Stomach smooth muscle (tissue), 2 donors: ENCODE results near the gene PDLIM5.

Source experiments
- H3K27ac ChIP-seq: one replicate; pipeline ENCODE4 v1.7.0; 2013; ENCODE audit warnings: mild to moderate bottlenecking, low read length, inconsistent platforms
- H3K27me3 ChIP-seq, 2 donors: one replicate each; pipeline ENCODE4 v1.7.0; 2013; ENCODE audit warnings: low read length in 2 of 2; ENCODE audit not compliant: insufficient read depth in 2 of 2, control insufficient read depth in 1 of 2
- H3K36me3 ChIP-seq, 2 donors: one replicate each; pipeline ENCODE4 v1.7.0; 2013; ENCODE audit warnings: low read length in 2 of 2; ENCODE audit not compliant: control insufficient read depth in 2 of 2, insufficient read depth in 2 of 2
- H3K4me1 ChIP-seq: one replicate; pipeline ENCODE4 v1.7.0; 2013; ENCODE audit warnings: low read length; ENCODE audit not compliant: control insufficient read depth, insufficient read depth
- H3K4me3 ChIP-seq, 2 donors: one replicate each; pipeline ENCODE4 v1.7.0; 2013; ENCODE audit warnings: low read length in 2 of 2
- H3K9ac ChIP-seq, 2 donors: one replicate each; pipeline ENCODE4 v1.7.0; 2013; ENCODE audit warnings: low read length in 2 of 2, mild to moderate bottlenecking in 1 of 2
- H3K9me3 ChIP-seq, 2 donors: one replicate each; pipeline ENCODE4 v1.7.0; 2013; ENCODE audit warnings: low read length in 2 of 2; ENCODE audit not compliant: control insufficient read depth in 2 of 2
- donor health status: healthy.
- donor health status: Pancreatic carcinoma.

PDLIM5 gene

DNA sequence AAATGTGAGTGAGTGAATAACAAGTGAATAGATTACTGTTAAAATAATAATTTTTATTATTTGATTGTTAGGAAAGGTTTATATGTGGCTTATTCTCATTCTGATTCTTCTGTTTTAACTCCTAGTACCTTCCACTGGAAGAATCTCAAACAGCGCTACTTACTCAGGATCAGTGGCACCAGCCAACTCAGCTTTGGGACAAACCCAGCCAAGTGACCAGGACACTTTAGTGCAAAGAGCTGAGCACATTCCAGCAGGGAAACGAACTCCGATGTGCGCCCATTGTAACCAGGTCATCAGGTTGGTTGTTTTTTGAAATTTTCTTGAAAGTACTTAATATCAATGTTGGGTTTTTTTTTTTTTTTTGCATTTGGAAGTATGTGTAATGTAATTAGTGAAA is 188.4 kb downstream of the PDLIM5 start:
- Histone ChIP-seq H3K9ac (no peak overlapping the region), H3K27ac (no peak overlapping the region), H3K36me3 (peaks cover 7 to 10% of the 10 kb centered on the region in 2 donors), H3K9me3 (no peaks in the 10 kb centered on the region), H3K4me3 (no peak overlapping the region), H3K4me1 (no peaks in the 10 kb centered on the region), H3K27me3 (no peaks in the 10 kb centered on the region)

DNA sequence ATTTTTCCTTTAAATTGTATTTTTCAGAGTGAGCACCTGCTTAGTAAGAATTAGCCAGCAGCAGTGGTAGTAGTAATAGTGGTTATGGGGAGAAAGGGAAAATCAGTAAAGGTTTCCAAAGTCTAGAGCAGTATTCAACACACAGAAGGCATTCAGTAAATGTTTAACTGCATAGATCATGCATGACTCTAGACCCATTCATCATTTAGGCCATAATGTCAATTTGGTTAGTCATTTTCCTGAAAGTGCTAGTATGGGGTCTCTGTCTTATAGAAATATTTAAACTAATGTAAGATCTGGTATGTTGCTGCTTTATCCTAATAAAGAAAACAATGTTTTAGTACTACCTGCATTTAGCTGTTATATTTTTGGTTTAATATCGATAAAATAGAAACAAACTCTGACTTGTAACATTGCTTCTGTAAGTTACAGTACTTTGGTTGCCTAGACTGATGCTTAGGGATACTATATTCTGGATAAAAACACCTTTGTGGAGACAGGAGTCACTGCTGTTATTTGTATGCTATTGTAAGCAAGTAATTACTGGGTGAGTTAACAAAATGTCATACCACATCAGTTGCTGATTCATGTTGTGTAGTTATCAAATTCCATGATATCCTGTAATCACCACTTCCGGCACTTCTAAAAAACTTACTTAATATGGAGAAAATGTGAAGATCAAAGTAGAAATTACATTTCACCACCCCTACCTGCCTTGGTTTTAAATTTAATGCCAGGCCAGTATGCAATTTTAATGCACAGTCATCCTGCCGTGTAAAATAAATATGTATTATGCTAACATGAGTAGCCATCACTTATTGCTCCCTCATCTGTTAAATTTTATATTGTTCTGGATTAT is 190.2 kb downstream of the PDLIM5 start:
- Histone ChIP-seq H3K4me3 (no peak overlapping the region), H3K4me1 (no peaks in the 10 kb centered on the region), H3K27me3 (no peaks in the 10 kb centered on the region), H3K36me3 (peaks cover 7 to 15% of the 10 kb centered on the region in 2 donors), H3K27ac (no peak overlapping the region), H3K9me3 (no peaks in the 10 kb centered on the region), H3K9ac (no peak overlapping the region)

DNA sequence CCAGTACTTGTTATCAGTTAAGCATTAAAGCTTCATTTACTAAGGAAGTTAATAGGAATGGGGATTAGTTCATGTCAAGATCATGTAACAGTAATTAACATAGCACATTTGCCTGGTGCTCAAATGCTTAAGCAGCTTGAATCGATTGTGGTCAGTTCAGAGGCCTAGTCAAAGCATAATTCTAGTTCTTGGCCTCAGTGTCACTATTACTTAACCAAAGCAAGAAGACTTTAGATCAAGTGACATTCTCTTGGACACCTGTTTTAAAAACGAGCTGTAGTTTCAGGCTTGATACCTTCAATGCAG is 190.8 kb downstream of the PDLIM5 start:
- Histone ChIP-seq H3K9ac (no peak overlapping the region), H3K4me1 (no peaks in the 10 kb centered on the region), H3K36me3 (peaks cover 7 to 15% of the 10 kb centered on the region in 2 donors), H3K4me3 (no peak overlapping the region), H3K27ac (no peak overlapping the region), H3K27me3 (no peaks in the 10 kb centered on the region), H3K9me3 (no peaks in the 10 kb centered on the region)

DNA sequence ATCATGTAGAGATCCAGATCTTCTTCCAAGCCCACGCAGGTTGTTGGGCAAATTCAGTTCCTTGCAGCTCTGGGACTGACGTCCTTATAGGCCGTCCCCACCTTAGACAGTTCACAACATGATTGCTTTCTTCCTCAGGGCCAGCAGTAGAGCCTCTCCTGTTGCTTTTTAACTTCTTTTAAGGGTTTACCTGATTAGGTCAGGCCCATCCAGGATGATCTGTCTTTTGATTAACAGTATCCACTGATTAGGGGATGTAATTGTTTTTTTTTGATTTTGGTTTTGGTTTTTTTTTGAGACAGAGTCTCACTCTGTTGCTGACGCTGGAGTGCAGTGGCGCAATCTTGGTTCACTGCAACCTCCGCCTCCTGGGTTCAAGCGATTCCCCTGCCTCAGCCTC is 197.0 kb downstream of the PDLIM5 start:
- Histone ChIP-seq H3K9ac (no peak overlapping the region), H3K4me1 (peaks cover 2% of the 10 kb centered on the region), H3K27ac (no peak overlapping the region), H3K36me3 (peaks cover 2 to 9% of the 10 kb centered on the region in 2 donors), H3K4me3 (no peak overlapping the region), H3K9me3 (no peaks in the 10 kb centered on the region), H3K27me3 (no peaks in the 10 kb centered on the region)

DNA sequence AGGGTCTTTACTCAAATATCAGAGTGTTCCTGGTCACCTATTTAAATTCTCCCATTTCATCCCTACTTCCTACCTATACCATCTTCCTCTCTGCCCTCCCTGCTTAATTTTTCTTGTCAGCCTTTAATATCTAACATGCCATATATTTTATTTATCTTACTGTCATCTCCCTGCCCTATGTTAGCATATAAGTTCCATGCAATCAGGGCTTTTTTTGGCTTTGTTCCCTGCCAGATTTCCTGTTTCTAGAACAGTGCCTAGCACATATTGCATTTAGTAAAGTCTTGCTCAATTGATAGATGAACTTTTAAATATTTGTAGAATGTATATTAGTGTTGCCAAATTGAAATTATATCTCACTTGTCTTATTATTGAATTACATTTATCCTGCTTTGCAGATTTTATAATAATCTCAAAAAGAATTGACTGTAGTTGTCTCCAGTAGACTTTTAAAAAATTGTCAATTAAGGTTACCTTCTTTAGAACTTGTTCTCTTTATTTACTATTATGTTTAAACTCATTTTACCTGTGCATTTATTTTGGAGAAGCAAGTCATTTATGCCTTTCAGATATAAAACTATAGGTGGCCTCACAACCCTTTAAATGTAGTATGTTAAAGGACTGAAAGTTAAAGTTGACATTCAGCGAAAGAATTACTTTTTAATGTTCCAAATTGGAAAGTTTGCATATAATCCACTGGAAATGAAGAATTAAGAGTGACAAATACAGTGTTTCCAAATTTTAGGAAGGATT is 197.8 kb downstream of the PDLIM5 start:
- H3K36me3 ChIP-seq, result peaks cover 0 to 12% of the 10 kb centered on the region in 2 donors
- H3K4me1 ChIP-seq, result peaks cover 2% of the 10 kb centered on the region
- no peak overlapping the region for H3K27ac ChIP-seq
- H3K4me3 ChIP-seq, result no peak overlapping the region
- H3K9me3 ChIP-seq, result no peaks in the 10 kb centered on the region
- no peak overlapping the region for H3K9ac ChIP-seq
- H3K27me3 ChIP-seq, result no peaks in the 10 kb centered on the region

DNA sequence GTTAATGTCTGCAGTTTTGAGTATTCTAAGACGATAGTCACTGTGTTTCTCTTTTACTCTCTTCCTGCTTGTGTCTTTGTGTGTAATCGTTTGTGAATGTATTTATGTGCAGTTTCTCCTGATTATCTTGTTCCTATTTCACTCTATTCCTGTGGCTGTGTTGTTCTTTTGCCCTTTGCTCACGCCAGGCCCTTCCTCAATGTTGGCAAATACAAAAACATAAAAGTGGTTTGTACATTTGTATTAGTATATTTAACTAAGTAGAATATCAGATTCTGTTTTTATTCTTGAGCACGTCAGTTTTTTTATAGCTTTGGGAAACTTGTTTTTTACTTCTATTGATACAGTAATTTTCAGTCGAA is 198.4 kb downstream of the PDLIM5 start:
- H3K4me3 ChIP-seq, result no peak overlapping the region
- H3K9ac ChIP-seq, result no peak overlapping the region
- peaks cover 2% of the 10 kb centered on the region for H3K4me1 ChIP-seq
- no peak overlapping the region for H3K27ac ChIP-seq
- no peaks in the 10 kb centered on the region for H3K27me3 ChIP-seq
- no peaks in the 10 kb centered on the region for H3K9me3 ChIP-seq
- peaks cover 0 to 12% of the 10 kb centered on the region in 2 donors for H3K36me3 ChIP-seq

DNA sequence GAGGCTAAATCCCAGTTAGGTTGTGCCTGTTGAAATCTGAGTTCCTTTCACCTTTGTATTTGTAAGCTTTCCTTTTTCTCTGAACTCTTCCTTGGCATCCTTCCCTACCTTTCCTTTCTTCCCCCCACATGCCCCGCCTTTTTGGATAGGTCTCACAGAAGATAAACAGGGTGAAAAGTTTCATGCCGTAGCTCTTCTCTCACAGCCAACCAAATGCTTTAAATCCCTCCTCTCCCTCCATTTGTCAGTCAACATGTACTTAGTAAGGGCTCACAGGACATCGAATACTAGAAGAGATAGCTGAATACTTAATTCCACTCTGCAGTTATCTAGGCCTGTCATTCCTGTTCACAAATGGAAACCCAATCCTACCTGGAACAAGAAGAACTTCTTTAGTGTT is 198.9 kb downstream of the PDLIM5 start:
- H3K9ac ChIP-seq, result no peak overlapping the region
- no peak overlapping the region for H3K27ac ChIP-seq
- no peaks in the 10 kb centered on the region for H3K9me3 ChIP-seq
- H3K36me3 ChIP-seq, result peaks cover 0 to 11% of the 10 kb centered on the region in 2 donors
- H3K4me1 ChIP-seq, result peaks cover 2% of the 10 kb centered on the region
- H3K4me3 ChIP-seq, result no peak overlapping the region
- H3K27me3 ChIP-seq, result no peaks in the 10 kb centered on the region

DNA sequence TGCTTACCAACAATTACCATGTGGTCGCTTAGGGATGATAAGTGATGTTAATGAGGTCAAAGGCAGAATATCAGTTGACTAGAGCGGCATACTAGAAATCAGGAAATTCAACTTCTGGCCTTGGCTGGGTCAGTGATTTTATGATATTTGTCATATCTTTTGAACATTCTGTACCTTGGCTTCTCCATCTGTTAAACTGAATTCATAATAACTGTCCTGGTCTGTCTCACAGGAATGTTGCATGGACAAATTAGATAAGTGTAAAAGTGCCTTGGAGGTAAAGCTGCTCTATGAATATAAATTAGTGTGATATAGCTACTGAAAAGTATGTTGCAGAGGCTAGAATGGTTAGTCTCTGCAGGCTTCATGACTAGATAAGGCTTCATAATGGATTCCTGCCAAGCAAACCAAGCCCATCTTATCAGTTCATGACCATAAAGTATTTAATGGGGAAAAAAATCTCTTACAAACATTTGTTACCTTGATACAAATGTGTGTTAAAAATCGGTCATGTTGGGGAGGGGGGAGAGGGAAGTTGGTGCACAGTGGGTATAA is 201.4 kb downstream of the PDLIM5 start:
- Histone ChIP-seq H3K36me3 (peaks cover 0 to 9% of the 10 kb centered on the region in 2 donors), H3K27me3 (no peaks in the 10 kb centered on the region), H3K4me1 (peaks cover 2% of the 10 kb centered on the region), H3K4me3 (no peak overlapping the region), H3K9me3 (no peaks in the 10 kb centered on the region), H3K9ac (no peak overlapping the region), H3K27ac (no peak overlapping the region)

DNA sequence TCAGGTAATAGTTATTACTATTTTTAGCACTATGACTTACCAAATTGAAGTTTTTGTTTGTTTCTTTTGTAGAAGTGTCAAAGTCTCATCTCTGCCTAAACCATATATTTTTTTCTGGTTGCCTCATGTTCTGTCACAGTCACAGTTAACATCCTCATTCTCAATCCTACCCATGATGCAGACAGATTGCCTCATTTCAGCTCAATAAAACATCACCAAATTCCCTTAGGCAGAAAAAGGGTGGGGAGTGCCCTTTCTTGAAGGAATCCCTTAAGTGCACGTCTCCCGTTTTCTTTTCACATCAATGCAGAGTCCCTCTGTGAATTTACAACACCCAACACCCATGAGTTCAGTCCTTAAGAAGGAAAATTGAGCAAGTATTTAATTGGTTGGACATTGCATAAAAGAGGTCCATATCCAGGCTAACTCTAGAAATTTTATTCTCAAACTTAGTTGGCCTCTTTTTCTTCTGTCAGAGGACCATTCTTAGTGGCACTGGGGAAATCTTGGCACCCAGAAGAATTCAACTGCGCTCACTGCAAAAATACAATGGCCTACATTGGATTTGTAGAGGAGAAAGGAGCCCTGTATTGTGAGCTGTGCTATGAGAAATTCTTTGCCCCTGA is 202.4 kb downstream of the PDLIM5 start:
- Histone ChIP-seq H3K4me1 (peaks cover 2% of the 10 kb centered on the region), H3K36me3 (peaks cover 1 to 13% of the 10 kb centered on the region in 2 donors), H3K27ac (no peak overlapping the region), H3K9me3 (no peaks in the 10 kb centered on the region), H3K4me3 (no peak overlapping the region), H3K27me3 (no peaks in the 10 kb centered on the region), H3K9ac (no peak overlapping the region)

DNA sequence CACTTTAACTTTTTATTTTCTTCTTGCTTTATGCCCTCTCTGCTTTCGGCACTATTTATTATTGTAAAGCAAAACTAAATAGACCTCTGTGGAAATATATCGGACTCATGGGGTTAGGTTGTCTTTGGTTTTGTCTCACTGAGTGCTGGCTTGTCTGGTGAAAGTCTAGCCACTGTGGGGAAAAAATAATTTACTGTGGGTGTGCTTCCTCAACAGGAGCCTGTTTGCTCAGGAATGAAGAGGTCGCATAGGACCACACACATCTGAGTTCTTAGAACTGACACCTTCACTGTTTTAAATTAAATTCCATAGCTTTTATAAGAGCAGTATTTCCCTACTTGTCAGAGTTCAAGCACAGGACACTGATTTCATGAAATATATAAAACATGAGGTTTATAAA is 203.0 kb downstream of the PDLIM5 start:
- peaks cover 4 to 13% of the 10 kb centered on the region in 2 donors for H3K36me3 ChIP-seq
- no peaks in the 10 kb centered on the region for H3K4me1 ChIP-seq
- no peaks in the 10 kb centered on the region for H3K27me3 ChIP-seq
- H3K27ac ChIP-seq, result no peak overlapping the region
- no peaks in the 10 kb centered on the region for H3K9me3 ChIP-seq
- H3K9ac ChIP-seq, result no peak overlapping the region
- H3K4me3 ChIP-seq, result no peak overlapping the region
